Left lung (tissue), 10 donors: ENCODE results near the gene LLGL2. TPM values are rescaled to one million over a fixed set of nuclear protein-coding genes. Genes with fewer than 3 reads are reported as not detected.

Source experiments
- ATAC-seq: fragments of 200-7000 bp; cut with Tn5 transposase; one replicate; pipeline ENCODE4 v1.9.1; 2020; ENCODE audit warnings: moderate library complexity
- DNase-seq, 4 donors: peaks; one replicate each; pipeline ENCODE4 v3.0.0-alpha.2; 2013 to 2020
- H3K27ac ChIP-seq, 2 donors: fragments of 200-600 bp; sonication (generic) in 1 of 2; one replicate each; pipeline versions ENCODE4 v1.5.0 to v1.8.0; 2020 to 2021
- H3K27me3 ChIP-seq, 2 donors: fragments of 200-600 bp; sonication (generic) in 1 of 2; one replicate each; pipeline versions ENCODE4 v1.5.0 to v1.8.0; 2020 to 2021
- H3K36me3 ChIP-seq, 2 donors: fragments of 200-600 bp; sonication (generic) in 1 of 2; one replicate each; pipeline versions ENCODE4 v1.5.0 to v1.8.0; 2020 to 2021
- H3K4me1 ChIP-seq, 2 donors: fragments of 200-600 bp; one replicate each; pipeline ENCODE4 v1.8.0; 2021
- H3K4me3 ChIP-seq, 2 donors: fragments of 200-600 bp; sonication (generic) in 1 of 2; one replicate each; pipeline versions ENCODE4 v1.5.0 to v1.8.0; 2020 to 2021; ENCODE audit warnings: mild to moderate bottlenecking in 1 of 2
- H3K9me3 ChIP-seq, 2 donors: fragments of 200-600 bp; sonication (generic) in 1 of 2; one replicate each; pipeline versions ENCODE4 v1.5.0 to v1.8.0; 2020 to 2021
- CTCF ChIP-seq, 2 donors: fragments of 200-600 bp; sonication (generic) in 1 of 2; IDR thresholded peaks; one replicate each; pipeline versions ENCODE4 v1.5.0 to v1.8.0; 2021; ENCODE audit warnings: antibody characterized with exemption in 2 of 2
- intact Hi-C, 2 donors: fragments of 100-400 bp; cut with DNase I; formaldehyde crosslinking; loops; one replicate each; pipeline versions ENCODE4 v1.11.2 to v1.14.2; 2022
- microRNA-seq, 2 donors: library from miRNA; unstranded; fragments of <30 nt; microRNA quantifications; one replicate each; pipeline ENCODE4, GENCODE V29; 2019
- polyA plus RNA-seq, 6 donors: library from polyadenylated mRNA; unstranded; fragments of 120-200 nt; gene quantifications; one replicate each; pipeline ENCODE4 v1.2.1, GENCODE V29; 2013; ENCODE audit not compliant: insufficient read length in 6 of 6
- total RNA-seq, 2 donors: library from RNA; stranded (reverse); fragmentation: NEBNext Ultra II Directional; extraction: Animal tissue kit (Norgen Biotek cat#: 25700); gene quantifications; one replicate each; pipeline ENCODE4 v1.2.1, GENCODE V29; 2021
- donor health status: DM: no; HTN: yes; CAD: no.
- donor health status: DM: no; HTN: no; CAD: no.

Gene LLGL2
- total and polyA plus RNA-seq, 8 donors, result 38.0 to 173 (median 53.1) TPM

DNA sequence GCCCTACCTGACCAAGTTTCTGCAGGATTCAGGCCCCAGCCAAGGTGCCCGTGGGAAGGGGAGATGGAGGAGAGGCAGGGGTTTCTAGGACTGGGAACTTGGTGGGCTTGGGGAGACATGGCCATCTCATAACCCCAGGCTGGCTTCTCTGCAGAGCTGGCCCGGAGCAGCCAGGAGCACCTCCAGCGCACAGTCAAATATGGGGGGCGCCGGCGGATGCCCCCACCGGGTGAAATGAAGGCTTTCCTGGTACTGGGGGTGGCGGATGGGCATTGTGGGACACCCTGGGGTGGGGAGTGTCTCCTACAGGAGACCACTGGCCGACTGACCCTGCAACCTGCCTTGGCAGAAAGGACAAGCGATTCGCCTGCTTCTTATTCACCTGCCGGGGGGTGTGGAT is 98.5 kb downstream of the LLGL2 start:
- no peaks in the 10 kb centered on the region for H3K27me3 ChIP-seq
- intact Hi-C loops, result no loop called here
- no peak overlapping the region for H3K4me3 ChIP-seq
- H3K9me3 ChIP-seq, result no peaks in the 10 kb centered on the region
- DNase-seq (no peak), ATAC-seq (no peak)
- TF ChIP-seq CTCF (IDR thresholded peaks at IDR 0.05), result no peak
- H3K27ac ChIP-seq, result no peak overlapping the region
- peaks cover 0 to 90% of the 10 kb centered on the region in 2 donors for H3K36me3 ChIP-seq
- H3K4me1 ChIP-seq, result no peaks in the 10 kb centered on the region

Small RNA genes within 50 kb of the gene (microRNA-seq; reads per million reads assigned to microRNA genes)
- gene MIR6785, result 0.17 to 0.41 reads per million in 2 donors

Other genes with a start within 250 kb of the LLGL2 start
- 10 to 100 TPM; 17.7 to 29.7 TPM for gene SLC25A19, start 236.3 kb upstream of the LLGL2 start, total RNA-seq
- gene SLC25A19, start 236.3 kb upstream of the LLGL2 start, polyA plus RNA-seq, result 1 to 10 TPM; 5.9 to 8.1 (median 6.9) TPM
- gene GRB2, start 120.0 kb upstream of the LLGL2 start, total RNA-seq, result 100 to 1,000 TPM; 110 to 214 TPM
- gene GRB2, start 120.0 kb upstream of the LLGL2 start, polyA plus RNA-seq, result 10 to 100 TPM; 81.8 to 98.2 (median 83.1) TPM
- 10 to 100 TPM; 68.4 to 74.3 TPM for gene TMEM94, start 69.1 kb upstream of the LLGL2 start, total RNA-seq
- 10 to 100 TPM; 68.5 to 91.7 (median 83.1) TPM for gene TMEM94, start 69.1 kb upstream of the LLGL2 start, polyA plus RNA-seq
- gene CASKIN2, start 10.2 kb upstream of the LLGL2 start, total RNA-seq, result 10 to 100 TPM; 43.8 to 74.4 TPM
- gene CASKIN2, start 10.2 kb upstream of the LLGL2 start, polyA plus RNA-seq, result 10 to 100 TPM; 17.9 to 31.3 (median 26.0) TPM
- 10 to 100 TPM; 15.8 to 22.9 TPM for gene TSEN54, start 9.2 kb upstream of the LLGL2 start, total RNA-seq
- 10 to 100 TPM; 38.4 to 54.0 (median 41.9) TPM for gene TSEN54, start 9.2 kb upstream of the LLGL2 start, polyA plus RNA-seq
- 100 to 1,000 TPM; 125 to 127 TPM for gene MYO15B, start 62.1 kb downstream of the LLGL2 start, total RNA-seq
- gene MYO15B, start 62.1 kb downstream of the LLGL2 start, polyA plus RNA-seq, result 100 to 1,000 TPM; 163 to 350 (median 238) TPM
- gene SMIM5, start 107.7 kb downstream of the LLGL2 start, total RNA-seq, result 1 to 10 TPM; 1.0 to 1.7 TPM
- 1 to 10 TPM; 1.7 to 3.4 (median 2.4) TPM for gene SMIM5, start 107.7 kb downstream of the LLGL2 start, polyA plus RNA-seq
- gene RECQL5, start 141.5 kb downstream of the LLGL2 start, total RNA-seq, result 10 to 100 TPM; 28.5 to 35.5 TPM
- gene RECQL5, start 141.5 kb downstream of the LLGL2 start, polyA plus RNA-seq, result 10 to 100 TPM; 28.9 to 43.0 (median 35.8) TPM
- gene SAP30BP, start 141.6 kb downstream of the LLGL2 start, total RNA-seq, result 10 to 100 TPM; 58.9 to 80.8 TPM
- 100 to 1,000 TPM in 5 of 6 donors, 10 to 100 TPM in 1; 97.7 to 111 (median 102) TPM for gene SAP30BP, start 141.6 kb downstream of the LLGL2 start, polyA plus RNA-seq
- 10 to 100 TPM; 44.1 to 54.8 TPM for gene ITGB4, start 195.8 kb downstream of the LLGL2 start, total RNA-seq
- 10 to 100 TPM in 1 of 6 donors, 1 to 10 TPM in 5; 4.6 to 12.2 (median 8.9) TPM for gene ITGB4, start 195.8 kb downstream of the LLGL2 start, polyA plus RNA-seq
- gene GALK1, start 239.5 kb downstream of the LLGL2 start, total RNA-seq, result 10 to 100 TPM; 38.1 to 39.6 TPM
- gene GALK1, start 239.5 kb downstream of the LLGL2 start, polyA plus RNA-seq, result 10 to 100 TPM; 10.3 to 19.2 (median 15.0) TPM